ENCODE results near the gene MAP3K14. TPM values are rescaled to one million over a fixed set of nuclear protein-coding genes. Genes with fewer than 3 reads are reported as not detected.

Gene MAP3K14
- total RNA-seq, 1 donor from 2014 or later, result 6.6 TPM

DNA sequence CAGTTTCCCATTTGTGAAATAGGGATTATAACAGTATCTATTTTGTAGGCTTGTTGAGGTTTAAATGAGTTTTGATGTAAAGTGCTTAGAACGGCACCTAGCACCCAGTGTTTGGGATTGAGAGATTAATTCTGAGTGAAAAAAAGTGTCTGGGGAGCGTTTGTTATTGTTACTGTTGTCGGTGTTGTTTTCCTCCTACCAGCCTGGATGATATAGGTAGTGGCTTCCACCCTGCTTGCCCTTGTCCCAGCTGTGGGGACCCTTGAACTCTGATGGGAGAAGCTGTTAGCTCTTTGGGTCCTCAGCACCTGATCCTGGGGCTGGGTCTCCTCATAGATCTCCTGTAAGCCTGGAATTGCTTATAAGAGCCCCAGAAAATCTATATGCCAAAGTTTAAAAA, 90.2 kb downstream of the MAP3K14 start:
- no peak overlapping the region for H3K4me3 ChIP-seq (ENCODE audit: low read depth, low read length)
- TF ChIP-seq, protein P1, sequence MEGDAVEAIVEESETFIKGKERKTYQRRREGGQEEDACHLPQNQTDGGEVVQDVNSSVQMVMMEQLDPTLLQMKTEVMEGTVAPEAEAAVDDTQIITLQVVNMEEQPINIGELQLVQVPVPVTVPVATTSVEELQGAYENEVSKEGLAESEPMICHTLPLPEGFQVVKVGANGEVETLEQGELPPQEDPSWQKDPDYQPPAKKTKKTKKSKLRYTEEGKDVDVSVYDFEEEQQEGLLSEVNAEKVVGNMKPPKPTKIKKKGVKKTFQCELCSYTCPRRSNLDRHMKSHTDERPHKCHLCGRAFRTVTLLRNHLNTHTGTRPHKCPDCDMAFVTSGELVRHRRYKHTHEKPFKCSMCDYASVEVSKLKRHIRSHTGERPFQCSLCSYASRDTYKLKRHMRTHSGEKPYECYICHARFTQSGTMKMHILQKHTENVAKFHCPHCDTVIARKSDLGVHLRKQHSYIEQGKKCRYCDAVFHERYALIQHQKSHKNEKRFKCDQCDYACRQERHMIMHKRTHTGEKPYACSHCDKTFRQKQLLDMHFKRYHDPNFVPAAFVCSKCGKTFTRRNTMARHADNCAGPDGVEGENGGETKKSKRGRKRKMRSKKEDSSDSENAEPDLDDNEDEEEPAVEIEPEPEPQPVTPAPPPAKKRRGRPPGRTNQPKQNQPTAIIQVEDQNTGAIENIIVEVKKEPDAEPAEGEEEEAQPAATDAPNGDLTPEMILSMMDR (conservative IDR thresholded peaks at IDR 0.05; ENCODE audit: low read depth, low read length), result no peak
- DNase-seq (ENCODE audit: low read depth), result no peak

DNA sequence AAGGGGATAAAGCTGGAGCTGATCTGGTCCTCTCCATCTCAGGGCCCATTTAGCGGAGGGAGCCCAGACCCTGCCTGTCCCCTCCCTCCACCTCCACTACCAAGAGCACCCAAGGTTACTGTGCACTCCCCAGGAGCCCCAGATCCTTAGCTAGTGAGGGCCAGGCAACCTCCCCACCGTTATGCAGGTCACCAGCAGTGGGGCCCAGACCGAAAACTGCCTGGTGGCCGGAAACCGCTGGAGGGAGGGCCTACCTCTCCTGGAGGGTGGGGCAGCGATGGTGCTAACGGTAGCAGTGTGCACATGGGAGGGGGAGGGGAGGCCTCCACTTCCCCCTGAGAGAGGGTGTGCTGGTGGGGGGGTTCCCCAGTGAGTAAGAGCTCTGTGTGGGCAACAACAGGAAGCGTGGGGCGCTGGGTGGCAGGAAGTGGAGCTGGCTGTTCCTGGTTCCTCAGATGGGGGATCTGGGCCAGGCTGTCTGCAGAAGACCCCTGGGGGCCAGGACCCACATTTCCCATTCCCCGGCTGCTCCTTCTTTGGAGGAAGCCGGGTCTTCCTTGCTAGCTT, 90.8 kb downstream of the MAP3K14 start:
- TF ChIP-seq, protein P1 (conservative IDR thresholded peaks at IDR 0.05; ENCODE audit: low read depth, low read length), result no peak
- H3K4me3 ChIP-seq (ENCODE audit: low read depth, low read length), result no peak overlapping the region
- DNase-seq (ENCODE audit: low read depth), result no peak

DNA sequence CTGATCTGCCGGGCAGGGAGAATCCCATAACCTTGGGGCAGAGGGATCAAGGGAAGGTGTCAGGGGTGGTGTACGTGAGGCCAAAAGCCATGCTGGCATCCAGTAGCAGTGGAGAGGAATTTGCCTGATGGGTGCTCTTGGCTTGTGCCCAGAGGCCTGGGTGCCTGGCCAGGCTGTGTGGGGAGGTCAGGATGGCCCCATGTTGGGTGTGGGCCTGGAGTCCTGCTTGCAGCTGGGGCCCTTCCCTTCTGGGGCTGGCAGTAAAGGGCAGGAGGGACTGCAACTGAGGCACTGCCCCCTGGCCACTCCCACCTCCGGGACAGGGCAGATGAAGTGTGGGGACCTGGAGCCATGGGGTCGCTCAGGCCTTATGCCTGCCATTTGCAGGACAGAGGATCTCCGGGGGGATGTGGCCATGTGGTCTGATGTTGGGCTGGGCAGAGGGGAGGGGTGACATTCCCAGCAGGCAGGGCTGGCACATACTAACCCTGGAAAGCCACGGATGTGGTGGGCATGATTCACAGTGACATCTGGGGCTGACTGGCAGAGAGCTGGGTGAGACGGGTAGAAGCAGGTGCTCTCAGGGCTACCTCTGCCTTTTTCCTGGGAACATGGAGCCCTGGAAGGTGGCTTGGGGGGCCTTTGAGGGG, 91.6 kb downstream of the MAP3K14 start:
- no peak overlapping the region for H3K4me3 ChIP-seq (ENCODE audit: low read depth, low read length)
- DNase-seq (ENCODE audit: low read depth), result no peak
- TF ChIP-seq, protein P1 (conservative IDR thresholded peaks at IDR 0.05; ENCODE audit: low read depth, low read length), result no peak

DNA sequence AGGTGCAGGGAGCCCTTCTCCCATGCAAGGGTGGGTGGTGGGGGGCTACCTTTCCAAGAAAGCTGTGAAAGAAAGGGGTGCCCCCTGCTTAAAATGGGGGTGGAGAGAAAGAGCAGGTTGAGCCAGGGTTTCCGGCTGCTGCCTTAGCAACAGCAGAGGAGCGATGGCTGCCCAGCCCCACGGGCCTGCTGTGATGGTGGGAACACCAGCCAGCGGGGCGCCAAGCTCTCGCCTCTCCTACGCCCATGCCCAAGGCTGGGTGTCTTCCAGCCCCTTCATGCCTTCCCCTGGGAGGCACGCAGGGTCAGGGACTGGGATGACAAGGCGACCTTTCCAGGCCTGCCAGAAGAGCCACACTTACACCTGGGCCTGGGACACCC, 92.2 kb downstream of the MAP3K14 start:
- TF ChIP-seq, protein P1 (conservative IDR thresholded peaks at IDR 0.05; ENCODE audit: low read depth, low read length), result no peak
- no peak overlapping the region for H3K4me3 ChIP-seq (ENCODE audit: low read depth, low read length)
- DNase-seq (ENCODE audit: low read depth), result no peak

DNA sequence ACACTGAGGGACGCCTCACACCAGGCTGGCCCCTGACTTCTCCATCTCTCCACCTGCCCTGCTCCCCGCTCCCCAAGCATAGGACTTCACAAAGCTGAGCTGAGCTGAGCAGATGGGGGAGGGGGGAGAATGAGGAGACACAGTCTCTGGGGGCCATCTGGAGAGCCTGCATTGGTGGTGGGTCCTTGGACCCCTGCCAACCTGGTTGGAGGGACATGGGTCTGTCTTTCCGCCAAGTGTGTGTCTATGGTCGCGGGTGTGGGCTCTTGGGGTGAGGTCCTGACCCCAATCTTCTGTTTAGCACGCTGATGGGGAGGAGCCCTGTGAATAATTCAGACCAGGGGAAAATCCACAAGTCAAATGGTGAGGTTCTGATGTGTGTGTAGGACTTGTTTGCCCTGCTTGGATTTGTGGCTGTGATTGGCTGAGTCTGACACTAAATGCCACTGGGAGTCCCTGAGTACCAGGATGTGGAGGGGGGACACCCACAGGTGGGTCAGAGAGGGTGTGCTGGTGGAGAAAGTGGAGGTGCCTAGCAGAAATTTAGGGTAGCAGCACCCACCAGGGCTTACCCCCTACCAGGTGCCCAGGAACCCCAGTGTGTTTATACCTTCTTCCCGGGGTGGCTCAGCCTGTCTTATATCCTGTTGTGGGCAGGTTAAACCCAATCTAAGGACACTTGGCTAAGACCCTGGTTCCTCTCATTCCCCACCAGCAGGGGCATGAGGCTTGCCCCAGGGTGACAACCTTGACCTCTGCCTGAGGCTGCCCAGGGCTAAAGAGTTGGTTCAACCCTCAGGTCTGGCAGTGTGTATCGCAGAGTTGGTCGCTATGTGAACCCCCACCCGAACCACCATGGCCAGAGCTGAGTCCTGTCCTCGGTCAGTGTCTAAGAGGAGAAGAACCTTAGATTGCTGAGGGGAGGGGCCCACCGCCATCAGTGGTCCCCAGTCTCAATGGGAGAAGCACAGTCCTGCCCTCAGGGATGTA, 93.0 kb downstream of the MAP3K14 start:
- DNase-seq (ENCODE audit: low read depth), result no peak
- TF ChIP-seq, protein P1 (conservative IDR thresholded peaks at IDR 0.05; ENCODE audit: low read depth, low read length), result no peak
- H3K4me3 ChIP-seq (ENCODE audit: low read depth, low read length), result no peak overlapping the region

DNA sequence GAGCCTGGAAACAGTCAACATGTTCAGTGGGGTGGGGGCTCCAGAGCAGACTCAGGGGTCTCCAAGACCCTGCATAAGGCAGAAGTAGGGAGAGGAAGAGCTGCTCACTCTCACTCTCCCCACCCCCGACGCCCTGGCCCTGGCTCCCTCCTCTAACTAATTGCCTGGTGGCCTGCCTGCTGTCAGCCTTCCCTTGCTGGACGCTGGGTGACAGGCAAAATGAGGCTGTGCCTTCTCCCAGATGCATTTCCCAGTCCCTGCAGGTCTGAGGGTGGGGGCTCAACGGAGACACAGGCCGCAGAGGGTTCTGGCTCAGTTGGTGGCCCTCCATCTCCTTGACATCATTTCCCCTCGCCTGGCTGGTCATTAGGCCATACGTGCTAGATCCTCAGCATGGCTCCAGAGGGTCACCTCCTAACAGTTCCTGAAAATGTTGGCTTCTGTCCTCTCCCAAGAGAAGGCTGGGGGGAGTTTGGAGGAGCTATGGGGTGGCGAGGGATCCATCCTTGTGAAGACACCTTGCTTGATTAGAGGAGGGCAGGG, 93.8 kb downstream of the MAP3K14 start:
- no peak for DNase-seq (ENCODE audit: low read depth)
- H3K4me3 ChIP-seq (ENCODE audit: low read depth, low read length), result peak overlapping the region; percentile 60
- TF ChIP-seq, protein P1 (conservative IDR thresholded peaks at IDR 0.05; ENCODE audit: low read depth, low read length), result no peak

All from epithelial cell of proximal tubule (primary cell).